NCI-H2227 (cell line): ENCODE results near the gene TCF7L2.
A peak's percentile ranks its signal among the peaks of the same experiment; 100 is the strongest.

ENCODE experiments used
- DNase-seq: peaks from one replicate; lab custom pipeline; 2025; ENCODE audit not compliant: unreplicated experiment; lab: John Stamatoyannopoulos, UW

The TCF7L2 gene

DNA sequence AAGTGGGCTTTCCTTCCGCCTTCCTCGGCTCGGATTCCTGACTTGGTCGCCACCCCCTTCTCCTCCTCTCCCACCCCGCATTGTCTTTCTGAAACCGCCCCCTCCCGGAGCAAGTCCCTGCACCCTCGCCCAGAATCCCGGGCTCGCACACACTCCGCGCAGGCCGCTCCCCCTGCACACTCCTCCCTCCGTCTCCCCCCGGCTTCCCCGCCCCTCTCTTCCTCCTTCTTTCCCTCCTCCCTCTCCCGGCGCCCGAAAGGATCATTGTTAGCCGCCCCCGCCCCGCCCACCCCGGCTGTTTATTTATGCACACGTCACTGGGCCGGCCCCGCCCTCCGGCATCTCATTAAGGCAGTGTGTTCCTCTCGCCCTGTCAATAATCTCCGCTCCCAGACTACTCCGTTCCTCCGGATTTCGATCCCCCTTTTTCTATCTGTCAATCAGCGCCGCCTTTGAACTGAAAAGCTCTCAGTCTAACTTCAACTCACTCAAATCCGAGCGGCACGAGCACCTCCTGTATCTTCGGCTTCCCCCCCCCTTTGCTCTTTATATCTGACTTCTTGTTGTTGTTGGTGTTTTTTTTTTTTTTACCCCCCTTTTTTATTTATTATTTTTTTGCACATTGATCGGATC is at the start of gene TCF7L2:
TCF7L2 (plus strand) TSS at position 373 of the 633 bp plus-strand sequence. CDS start 510 bp downstream, outside the sequence.
- peak; percentile 90 for DNase-seq

DNA sequence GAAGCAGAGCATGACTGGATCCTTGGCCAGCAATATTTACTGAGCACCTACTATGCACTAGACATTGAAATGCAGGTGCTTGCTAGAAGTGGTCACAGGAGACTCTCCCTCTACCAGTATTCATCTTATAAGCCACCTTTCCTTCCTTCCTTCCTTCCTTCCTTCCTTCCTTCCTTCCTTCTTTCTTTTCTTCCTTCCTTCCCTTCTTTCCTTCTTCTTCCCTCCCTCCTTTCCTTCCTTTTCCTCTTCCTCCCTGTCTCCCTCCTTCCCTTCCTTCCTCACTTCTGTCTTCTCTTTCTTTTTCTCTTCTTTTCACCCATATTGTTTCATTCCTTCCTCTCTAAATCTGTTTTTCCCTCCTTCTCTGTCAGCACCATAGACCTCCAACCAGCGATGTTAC is 47.3 kb upstream of the TCF7L2 start:
- no peak for DNase-seq

DNA sequence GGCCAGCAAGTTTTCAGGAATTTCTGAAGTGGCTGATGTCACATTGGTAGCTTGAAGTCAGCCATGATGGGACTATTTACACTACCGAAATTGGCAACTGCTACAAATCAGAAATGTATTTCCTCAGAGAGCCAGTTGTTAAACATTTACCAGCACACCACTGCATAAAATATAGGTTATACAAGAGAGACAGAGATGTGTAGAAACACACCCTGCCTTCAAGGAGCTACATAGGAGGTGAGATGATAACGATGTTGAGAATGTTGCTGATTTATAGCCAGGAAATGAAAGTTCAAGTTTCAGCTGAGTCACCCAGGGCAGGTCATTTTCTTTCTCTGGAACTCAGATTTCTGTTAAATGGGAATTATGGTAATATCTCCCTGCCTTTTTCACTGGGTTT is 46.0 kb upstream of the TCF7L2 start:
- no peak for DNase-seq

DNA sequence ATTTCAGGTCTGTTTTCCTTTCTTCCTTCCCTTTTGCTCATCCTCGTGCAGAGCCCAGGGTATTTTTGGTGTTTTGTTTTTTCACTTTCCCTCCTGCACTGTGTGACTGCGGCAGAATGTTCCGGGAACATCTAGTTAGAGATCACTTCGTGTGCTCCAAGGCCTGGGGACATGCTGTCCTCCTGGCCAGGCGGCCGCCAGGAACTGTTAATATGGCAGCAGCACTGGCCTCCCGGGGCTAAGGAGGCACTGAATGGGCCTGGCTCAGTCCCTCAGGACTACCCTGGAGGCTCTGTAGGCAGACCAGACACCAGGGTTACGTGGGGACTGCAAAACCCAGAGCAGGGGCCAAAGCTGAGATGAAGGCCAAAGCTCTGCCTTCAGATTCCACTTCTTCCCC is 43.1 kb upstream of the TCF7L2 start:
- no peak for DNase-seq

DNA sequence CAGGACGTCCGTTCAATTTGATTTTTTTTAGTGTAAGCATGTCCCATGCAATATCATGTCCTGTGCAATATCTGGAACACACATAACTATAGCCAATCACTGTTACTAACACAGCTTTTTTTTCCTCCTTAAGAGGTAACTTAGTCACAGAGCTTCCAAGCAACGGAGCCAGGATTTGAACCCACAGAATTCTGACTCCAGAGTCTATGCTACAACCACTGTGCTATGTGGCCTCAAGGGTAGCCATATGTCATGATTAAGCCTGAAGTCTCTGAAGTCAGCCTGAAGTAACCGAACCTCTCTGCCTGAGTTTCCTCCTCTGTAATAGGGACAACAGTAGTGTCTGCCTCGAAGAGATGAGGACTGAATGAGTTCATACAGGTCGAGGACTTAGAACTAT is 42.2 kb upstream of the TCF7L2 start:
- DNase-seq, result no peak

DNA sequence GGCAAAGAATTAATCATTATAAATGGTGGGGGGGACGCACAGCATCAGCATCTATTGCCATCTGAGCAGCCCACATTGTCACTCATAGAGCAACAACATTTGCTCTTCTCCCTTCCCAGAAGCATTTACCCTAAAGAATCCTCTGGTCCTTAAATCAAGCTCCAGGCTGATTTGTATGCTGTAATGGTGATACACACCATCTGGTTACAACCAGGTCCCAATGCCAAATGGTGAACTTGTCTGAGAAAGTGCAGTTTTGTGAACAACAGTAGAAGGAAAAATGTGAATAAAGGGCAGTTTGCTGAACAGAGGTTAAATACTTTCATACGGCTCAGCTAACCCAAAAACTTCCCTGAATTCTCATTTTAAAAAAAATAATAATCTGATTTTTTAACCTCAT is 38.8 kb upstream of the TCF7L2 start:
- DNase-seq, result no peak

DNA sequence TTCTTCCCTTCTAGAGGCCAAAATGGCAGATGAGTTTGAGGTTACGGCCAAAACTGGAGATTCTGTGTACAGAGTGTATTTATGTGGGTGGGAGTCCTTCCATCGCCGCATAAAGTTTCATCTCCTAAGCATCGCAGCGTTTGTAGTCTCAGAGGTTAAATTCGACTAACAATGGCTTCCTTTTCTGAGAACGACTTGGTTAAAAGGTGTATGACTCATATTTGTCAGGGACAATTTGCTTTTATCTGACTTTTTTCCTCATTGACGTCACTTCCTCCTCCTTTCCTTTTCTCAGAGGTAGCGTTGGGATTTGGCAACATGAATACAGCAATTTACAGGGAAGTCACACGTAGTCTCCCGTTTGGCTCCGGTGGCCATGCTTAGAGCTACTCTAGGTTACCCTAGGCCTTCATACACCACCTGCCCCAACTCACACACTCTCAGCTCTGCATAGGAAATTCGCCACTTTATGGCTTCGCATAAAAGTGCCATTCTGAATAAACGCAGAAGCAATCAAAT is 37.6 kb upstream of the TCF7L2 start:
- DNase-seq, result no peak

DNA sequence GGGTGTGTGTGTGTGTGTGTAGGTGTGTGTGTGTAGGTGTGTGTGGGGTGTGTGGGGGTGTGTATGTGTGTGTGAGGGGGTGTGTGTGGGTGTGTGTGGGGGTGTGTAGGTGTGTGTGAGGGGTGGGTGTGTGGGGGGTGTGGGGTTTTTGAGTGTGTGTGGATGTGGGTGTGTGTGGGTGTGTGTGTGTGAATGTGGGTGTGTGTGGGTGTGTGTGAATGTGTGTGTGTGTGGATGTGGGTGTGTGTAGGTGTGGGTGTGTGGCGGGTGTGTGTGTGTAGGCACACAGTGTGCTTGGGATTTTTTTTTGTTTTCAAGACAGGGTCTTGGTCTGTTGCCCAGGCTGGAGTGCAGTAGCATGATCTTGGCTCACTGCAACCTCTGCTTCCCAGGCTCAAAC is 36.8 kb upstream of the TCF7L2 start:
- no peak for DNase-seq

DNA sequence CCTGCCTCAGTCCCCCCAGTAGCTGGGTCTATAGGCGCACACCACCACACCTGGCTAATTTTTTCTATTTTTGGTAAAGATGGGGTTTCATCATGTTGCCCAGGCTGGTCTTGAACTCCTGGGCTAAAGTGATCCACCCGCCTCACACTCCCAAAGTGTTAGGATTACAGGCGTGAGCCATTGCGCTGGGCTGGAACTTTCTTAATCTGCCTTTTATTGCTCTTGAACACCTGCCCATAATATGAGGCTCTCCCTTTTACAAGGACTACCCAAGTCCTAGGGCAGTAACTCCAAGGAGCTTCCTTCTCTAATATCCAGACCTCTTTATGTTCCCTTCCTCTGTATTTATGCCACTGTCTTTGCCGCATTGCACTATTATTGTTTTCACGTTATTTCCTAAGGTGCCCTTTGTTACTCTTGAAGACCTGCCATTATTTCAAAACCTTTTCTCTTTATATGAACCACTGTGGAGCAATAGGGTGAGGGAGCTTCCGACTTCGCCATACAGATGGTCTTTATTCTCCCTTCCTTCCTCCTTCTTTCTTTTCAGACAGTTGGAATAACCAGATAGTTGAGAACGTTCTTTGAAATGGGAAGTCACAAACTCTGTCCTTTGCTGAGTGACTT is 36.3 kb upstream of the TCF7L2 start:
- DNase-seq, result no peak

DNA sequence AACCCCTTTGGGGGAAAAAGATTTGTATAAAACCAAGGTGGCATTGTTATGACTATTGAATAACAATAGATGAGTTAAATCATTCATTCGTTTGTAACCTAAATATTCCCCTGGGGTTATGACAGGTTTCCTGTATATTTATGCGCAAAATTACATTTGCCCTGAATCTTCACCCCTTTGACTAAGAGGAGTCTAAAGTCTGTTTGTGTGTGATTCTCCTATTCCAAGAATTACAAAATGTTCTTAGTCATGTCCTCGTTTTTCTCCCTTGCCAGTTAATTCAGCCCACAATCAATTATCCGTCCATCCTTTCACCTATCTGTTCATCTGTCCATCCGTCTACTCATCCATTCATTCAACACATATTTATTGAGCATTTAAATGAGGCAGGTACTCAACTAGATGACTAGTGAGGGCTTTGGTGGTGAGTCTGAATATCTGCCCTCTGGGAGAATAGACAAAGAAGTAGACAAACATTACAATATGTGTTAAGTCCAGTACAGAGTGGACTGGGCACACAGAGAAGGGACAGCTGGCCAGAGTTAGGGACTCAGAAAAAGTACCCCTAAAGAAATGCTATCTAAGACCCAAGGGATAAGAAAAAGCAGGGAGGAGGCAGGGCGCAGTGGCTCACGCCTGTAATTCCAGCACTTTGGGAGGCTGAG is 35.6 kb upstream of the TCF7L2 start:
- no peak for DNase-seq

DNA sequence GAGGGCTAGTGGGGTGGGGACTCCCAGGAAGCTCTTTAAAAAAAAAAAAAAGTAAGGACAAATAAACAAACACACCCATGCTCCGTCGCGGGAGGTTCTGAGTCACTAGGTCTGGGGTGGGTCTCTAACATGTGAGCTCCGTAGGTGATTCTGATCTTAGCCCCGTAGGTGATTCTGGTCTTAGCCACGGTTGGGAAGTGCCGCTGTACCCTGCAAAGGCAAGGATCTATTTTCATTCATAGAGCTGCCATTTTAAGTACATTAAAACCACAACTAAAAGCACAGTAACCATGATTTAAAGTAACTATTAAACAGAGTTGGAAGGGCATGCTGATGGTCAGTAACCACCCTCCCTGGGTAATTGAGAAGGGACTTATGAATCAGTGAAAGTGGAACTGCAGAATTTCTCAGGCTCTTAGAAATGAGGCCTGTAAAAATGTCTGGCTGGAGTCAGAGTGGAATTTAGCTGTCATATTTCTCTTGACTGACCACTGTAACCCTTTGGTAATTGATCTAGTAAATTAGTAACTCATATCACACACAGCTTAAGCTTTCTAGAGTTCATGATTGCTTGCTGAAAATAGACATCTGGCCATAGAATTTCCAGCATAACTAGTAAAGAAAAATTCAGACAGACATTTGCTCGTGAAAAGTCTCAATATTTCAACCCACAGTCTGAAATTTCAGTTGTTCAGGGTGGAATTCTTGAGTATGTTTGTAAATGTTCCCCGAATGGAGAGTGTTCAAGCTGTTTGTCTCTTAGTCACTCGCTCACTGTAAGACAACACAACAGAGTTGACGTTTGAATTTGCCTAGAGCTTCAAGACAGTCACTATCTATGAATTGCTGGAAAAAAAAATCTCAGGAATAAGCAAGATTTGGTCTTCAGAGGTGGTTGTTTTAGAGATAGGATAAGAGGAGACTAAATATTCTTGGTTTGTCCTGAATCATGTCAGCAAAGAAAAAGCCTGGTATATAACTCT is 34.2 kb upstream of the TCF7L2 start:
- DNase-seq, result no peak

DNA sequence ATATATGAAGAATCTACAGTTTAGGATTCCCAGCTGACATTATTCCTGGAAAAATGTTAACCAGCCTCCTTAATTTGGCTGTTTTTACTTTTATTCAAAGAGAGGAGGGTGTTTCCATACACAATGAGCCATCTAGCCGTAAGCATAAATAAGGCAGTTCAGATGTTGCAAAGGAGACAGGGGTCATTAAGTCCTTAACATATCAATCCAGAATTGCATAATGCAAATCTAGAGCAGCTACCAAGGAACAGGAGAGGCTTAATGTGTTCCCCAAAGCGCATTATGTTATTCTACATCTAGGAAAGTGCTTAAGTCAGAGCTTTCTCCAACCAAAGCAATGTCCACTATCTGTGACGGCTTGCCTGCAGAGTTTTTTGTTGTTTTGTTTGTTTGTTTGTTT is 32.4 kb upstream of the TCF7L2 start:
- no peak for DNase-seq

DNA sequence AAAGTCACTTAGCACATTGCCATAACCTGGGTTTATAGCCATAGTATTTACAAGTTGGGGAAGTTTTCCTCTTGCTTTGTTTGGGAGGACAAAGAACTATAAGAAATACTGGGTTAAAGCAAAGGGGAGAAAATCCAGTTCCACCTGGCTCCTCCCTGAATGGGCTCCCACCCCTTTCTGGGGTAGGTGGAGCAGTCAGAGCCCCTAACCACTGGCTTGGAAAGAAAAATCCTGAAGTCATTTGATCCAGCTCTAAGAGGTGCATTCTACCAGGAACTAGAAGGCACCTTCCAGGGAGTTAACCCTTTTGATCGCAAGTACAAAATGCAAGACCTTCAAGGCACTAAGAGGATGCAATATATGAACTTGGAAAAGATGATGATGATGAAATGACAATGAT is 31.3 kb upstream of the TCF7L2 start:
- DNase-seq, result no peak

DNA sequence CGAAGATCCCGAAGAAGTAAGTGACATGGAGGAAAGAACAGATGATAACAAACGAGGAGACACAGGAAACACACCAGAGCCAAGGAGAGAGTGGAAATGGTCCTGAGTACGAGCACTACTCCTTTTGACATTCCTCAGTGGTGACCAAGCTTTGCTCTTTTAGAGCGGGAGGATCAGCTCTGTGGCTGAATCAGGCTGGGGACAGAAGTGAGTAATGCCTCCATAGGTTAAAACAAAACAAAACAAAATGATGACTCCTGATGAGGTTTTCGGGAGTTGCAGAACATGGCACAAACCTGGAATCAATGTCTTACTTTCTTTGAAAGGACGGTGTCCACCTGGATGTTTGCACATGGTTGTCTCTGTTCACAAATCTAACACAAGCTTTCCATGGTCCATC is 30.3 kb upstream of the TCF7L2 start:
- DNase-seq, result no peak

DNA sequence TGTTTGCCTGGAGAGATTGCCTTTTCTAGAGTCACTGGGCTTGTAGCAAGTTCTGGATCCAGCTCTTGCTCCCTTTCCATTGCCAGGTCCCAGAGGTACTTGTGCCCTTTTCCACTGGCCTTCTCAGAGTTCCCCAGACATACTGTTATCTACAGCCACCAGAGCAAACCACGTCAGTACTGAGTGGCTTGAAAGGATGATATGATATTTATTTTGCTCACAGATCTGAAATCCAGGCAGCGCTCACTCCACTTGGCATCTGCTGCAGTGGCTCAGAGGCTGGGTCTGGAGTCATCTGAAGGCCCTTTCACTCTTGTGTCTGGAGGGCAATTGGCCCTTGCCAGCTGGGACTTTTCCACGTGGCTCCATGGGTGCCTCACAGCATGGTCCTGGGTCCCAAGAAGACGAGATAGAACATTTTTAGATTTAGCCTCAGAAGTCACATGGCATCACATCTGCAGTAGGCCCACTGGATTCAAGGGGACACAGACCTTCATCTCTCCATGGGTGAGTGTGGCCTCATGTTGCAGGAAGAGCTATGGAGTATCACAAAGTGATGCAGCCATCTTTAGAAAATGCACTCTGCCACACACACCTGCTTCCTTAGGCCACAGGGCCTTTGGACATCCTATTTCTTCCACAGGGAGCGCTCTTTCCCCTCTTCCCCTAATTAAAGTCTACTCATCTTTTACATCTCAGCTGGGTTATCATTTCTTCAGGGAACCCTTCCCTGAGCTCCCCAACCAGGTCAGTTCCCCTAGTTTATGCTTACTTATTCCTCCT is 22.9 kb upstream of the TCF7L2 start:
- DNase-seq, result no peak

DNA sequence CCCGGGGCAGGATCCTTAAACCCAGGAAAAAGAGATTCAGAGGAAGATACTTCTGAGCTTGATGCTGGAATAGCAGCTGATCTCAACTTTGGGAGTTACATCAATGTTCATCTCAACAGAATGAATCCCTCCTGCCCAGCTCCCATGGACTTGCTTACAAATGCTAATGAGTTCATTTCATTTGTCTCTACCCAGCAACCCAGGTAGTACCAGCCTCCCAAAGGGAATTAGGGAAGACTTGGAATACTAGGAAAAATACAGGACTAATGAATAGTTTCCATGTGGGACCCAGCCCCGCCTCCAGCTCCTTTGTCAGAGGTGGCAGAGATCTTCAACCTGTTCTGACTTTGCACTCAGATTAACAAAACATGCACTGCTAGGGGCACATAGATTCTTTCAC is 22.1 kb upstream of the TCF7L2 start:
- DNase-seq, result no peak

DNA sequence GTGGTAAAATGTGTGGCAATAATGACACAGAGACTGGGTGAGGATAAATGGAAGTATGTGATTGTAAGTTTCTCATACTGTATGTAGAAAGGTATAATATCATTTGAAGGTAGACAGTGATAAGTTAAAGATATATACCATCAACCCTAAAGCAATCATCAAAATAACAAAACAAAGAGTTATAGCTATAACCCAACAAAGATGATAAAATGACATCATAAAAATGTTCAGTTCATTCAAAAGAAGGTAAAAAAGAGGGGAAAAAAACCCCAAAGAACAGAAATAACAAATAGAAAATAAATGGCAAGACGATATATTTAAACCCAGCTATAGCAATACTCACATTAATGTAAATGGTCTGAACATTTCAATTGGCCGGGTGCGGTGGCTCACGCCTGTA is 17.4 kb upstream of the TCF7L2 start:
- DNase-seq, result no peak

DNA sequence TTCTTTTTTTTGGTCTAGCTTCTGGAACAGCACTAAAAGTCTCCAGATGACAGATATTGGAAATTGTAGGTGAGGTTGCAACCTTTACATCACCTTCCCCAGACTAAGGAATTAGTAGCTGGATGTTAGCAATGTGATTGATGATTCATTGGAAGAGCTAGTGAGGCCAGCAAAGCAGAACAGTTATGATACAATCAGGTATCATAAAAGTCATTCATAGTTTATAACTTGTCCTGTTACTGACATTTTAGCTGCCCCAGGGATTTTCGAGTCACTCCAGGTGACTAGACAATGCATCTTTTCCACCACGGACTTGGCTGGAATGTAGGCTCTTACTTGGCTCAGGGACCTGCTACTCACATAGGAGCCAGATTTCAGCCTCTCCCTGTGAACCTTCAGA is 15.9 kb upstream of the TCF7L2 start:
- no peak for DNase-seq

DNA sequence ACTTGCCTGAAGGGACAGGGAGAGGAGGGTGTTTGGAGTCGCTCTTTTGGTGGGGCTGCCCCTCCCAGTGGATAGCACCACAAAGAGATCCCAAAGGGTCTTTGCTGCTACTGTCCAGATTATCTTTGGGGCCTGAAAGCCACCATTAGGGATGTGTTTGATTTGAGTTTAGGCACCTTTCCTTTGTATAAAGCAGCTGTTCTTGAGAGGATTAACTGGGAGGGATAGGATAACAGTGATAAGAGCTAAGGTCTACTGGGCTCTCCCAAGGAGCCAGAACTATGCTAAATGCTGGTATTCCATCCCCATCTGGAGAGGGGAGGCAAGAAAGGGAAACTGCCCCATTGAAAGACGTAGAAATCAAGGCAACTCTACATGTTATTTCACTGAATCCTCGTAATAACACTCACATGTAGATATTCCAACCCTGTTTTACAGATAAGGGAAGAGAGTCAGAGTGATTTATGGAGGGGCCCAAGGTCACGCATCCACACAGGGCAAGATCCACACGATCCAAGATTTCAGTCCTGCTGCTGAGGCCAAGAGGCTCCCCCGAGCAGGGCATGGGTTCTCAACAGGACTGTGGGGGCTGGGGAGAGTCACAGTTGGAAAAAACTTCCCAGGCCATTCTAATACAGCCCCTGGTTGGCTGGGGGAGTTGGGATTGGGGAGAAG is 11.1 kb upstream of the TCF7L2 start:
- DNase-seq, result no peak

DNA sequence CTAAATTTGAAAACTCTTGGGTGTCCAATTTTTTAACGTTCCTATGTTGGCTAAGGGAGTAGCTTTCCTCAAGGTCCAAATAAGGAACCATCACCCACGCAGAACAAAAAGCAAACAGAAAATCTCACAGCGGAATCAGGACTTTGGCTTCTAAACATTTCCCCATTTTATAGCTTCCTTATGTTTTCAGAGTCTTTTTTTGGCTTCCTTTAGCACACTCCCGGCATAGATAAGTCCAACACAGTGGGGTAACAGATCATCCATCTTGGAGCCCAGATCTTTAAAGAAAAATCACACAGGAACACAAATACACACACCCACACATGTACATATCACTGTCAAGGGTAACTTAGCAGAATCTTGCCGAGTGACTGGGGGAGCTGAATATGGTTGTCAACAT is 4.2 kb upstream of the TCF7L2 start:
- DNase-seq, result no peak
